ENCODE data around the gene NDFIP1. TPM values are rescaled to one million over a fixed set of nuclear protein-coding genes. Genes with fewer than 3 reads are reported as not detected.
"Not testable (repeated sequence)": the region's sequence is repeated elsewhere in the genome, so short reads cannot be mapped to it uniquely, and the experiment has no call there.

Gene NDFIP1
- polyA plus RNA-seq, 3 donors = 111 to 127 (median 114) TPM

- no peak for DNase-seq
These were observed 40.8 kb downstream of the NDFIP1 start for GRCh38 chr5:142149363-142149762.

GRCh38 chr5:142150431-142150830, 41.9 kb downstream of the NDFIP1 start:
- no peak for DNase-seq

- peak; percentile 80 for DNase-seq
These were observed 43.1 kb downstream of the NDFIP1 start for GRCh38 chr5:142151436-142152383.

- no peak for DNase-seq
These were observed 43.8 kb downstream of the NDFIP1 start for GRCh38 chr5:142152384-142152732.

- no peak for DNase-seq
These were observed 45.3 kb downstream of the NDFIP1 start for GRCh38 chr5:142153674-142154448.

GRCh38 chr5:142154449-142154841, 45.9 kb downstream of the NDFIP1 start:
- not testable (repeated sequence) for DNase-seq

GRCh38 chr5:142156839-142157463, 48.4 kb downstream of the NDFIP1 start:
- DNase-seq = no peak

GRCh38 chr5:142159354-142159753, 50.8 kb downstream of the NDFIP1 start:
- no peak for DNase-seq

GRCh38 chr5:142164315-142164714, 55.7 kb downstream of the NDFIP1 start:
- no peak for DNase-seq

- DNase-seq = no peak
These were observed 58.2 kb downstream of the NDFIP1 start for GRCh38 chr5:142166754-142167153.

- DNase-seq = no peak
These were observed 58.9 kb downstream of the NDFIP1 start for GRCh38 chr5:142167458-142167857.

- no peak for DNase-seq
These were observed 59.8 kb downstream of the NDFIP1 start for GRCh38 chr5:142168365-142168764.

GRCh38 chr5:142170254-142170953, 61.8 kb downstream of the NDFIP1 start:
- no peak for DNase-seq

- DNase-seq = no peak
These were observed 62.7 kb downstream of the NDFIP1 start for GRCh38 chr5:142171270-142171669.

GRCh38 chr5:142175039-142175438, 66.5 kb downstream of the NDFIP1 start:
- DNase-seq = no peak

GRCh38 chr5:142175461-142176142, 67.0 kb downstream of the NDFIP1 start:
- no peak for DNase-seq

GRCh38 chr5:142176255-142176654, 67.7 kb downstream of the NDFIP1 start:
- no peak for DNase-seq

GRCh38 chr5:142178651-142179050, 70.1 kb downstream of the NDFIP1 start:
- DNase-seq = no peak

- no peak for DNase-seq
These were observed 71.3 kb downstream of the NDFIP1 start for GRCh38 chr5:142179776-142180387.

- DNase-seq = no peak
These were observed 72.5 kb downstream of the NDFIP1 start for GRCh38 chr5:142181096-142181495.

All from renal pelvis (tissue), 4 donors.